ENCODE data around the gene GPR37L1.
"Not testable (repeated sequence)": the region's sequence is repeated elsewhere in the genome, so short reads cannot be mapped to it uniquely, and the experiment has no call there.

GPR37L1 gene

DNA sequence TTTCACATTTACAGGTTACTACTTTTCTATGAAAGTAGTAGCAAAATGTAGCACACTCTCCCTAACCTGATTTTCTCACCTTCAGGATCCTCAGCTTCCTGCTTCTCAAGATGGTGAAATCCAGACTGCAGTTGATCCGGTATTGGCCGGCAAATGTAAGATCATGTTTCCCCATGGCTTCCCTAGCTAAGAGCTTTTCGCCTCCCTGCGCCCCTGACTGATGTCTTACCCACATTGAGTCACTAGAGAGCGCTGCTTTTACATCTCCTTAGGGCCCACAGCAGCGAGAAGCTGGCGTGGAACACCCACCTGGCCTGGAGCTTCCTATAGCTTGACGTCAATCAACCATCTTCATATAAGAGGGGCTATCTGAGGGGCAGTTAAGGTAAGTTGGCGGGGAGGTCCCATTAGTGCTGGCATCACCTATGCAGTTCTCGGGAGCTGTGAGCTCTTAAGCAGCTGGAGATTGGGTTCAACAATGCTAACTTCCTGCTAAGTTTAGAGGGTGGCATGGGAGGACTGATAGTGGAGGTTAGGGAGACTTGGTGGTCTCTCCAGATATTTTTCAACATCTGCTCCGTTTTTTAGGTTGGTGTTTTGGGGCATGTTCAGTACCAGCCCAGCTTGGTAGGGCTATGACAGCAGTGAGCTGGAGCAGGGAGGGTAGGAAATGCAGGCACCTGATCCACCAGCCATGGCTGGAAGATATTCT is 32.2 kb downstream of the GPR37L1 start:
- peak; percentile 70 for DNase-seq (ENCODE audit: low read depth)

DNA sequence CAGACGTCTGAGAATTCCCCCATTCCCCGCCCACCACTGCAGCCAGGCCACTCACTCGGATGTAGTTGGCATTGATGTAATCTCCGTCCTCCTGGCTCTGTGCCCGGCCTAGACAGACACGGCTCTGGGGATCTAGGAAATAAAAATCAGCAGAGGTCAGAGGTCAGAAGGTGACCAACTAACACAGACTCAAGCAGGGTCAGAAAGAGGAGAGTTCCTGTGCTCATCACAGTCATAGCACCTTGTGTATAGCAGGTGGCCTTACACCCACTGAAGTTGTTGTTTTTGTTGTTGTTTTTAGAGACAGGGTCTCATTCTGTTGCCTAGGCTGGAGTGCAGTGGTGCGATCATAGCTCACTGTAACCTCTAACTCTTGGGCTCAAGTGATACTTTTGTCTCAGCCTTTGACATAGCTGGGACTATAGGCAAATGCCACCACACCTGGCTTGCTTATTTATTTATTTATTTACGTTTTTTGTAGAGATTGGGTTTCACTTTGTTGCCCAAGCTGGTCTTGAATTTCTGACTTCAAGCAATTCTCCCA is 32.8 kb downstream of the GPR37L1 start:
- no peak for DNase-seq (ENCODE audit: low read depth)

- no peak for DNase-seq (ENCODE audit: low read depth)
These were observed 33.9 kb downstream of the GPR37L1 start for GRCh38 chr1:202156590-202156989.

DNA sequence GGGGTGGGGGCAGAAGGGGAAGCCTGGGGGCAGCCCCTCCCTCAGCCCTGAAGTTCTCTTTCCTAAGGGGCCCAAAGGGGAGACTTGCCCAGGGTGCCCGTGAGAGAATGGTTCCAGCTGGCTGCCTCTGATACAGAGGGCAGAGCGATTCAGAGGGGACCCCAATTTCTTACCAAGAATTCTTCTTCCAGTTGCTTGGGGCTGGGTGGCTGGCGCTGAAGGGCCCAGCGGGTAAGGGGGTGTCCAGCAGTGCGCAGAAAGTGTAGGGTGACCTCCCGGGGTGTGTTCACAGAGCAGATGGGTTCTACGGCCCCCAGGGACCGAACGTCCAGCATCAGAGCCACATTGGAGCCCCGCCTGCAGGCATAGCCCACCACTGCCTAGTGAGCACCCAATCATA is 35.2 kb downstream of the GPR37L1 start:
- DNase-seq (ENCODE audit: low read depth) = no peak

- no peak for DNase-seq (ENCODE audit: low read depth)
These were observed 36.3 kb downstream of the GPR37L1 start for GRCh38 chr1:202158810-202159533.

DNA sequence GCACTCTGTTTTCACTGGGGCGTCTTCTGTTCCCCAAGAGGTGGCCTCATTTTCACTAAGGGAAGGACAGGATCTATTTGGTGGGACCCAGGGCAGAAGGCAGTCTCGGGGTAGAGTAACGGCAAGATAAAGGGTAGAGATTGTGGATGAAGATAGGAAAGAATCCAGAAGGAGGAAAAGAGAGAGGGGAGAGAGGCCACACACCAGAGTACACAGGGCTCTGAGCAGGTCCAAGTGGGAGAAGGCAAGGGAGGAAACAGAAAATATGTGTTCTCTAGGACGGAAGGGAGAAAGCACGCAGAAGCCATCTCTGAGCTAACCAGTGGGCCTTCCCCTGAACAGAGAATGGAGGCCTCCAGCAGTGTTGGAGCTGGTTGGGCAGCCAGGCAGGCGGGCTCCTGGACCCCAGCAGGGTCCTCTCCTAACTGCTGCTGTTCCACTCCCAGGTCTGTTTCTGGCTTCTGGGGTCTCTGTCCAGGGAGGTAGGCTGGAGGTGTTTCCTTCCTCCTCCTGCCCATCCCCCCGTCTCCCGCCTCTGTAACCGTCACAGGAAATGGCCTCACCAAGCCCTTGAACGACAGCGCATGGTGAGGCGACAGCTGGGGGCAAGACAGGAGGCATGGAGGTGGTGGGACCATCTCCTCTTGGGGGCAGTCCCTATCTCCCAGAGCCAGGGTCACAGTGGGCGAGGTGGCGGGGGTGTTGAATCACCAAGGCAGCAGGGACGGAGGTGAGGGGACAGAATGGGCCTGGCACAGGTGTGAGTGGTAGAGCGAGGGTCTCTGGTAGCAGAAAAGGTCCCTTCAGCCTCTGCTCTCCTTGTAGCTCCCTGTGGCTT is 37.0 kb downstream of the GPR37L1 start:
- DNase-seq (ENCODE audit: low read depth) = no peak

DNA sequence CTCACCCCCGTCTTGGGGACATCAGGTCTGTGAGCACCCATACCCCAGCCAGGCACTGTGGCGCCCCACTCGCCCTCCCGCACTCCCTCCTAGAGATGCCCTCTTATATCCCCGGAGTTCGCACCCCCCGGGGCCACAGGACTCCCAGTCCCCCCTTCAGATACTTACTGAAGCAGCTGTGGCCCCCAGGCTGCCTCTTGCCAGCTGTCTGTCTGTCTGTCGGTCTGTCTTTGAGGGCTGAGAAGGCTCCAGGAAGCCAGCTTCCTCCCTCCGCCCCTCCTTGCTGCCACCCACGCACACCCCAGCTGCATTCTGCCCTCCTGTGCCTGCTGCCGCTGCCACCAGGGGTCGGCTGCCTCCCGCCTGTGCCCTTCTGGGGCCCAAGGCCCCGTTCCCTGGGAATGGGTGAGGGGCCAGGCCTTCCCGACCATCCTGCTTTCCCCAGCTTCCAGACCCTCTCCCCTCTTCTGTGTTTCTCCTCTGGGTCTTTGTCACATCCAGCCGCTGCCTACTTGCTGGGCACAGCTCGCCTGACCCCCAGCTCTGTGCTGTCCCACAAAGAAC is 37.7 kb downstream of the GPR37L1 start, which contains the start of gene PTPN7:
TSS of gene PTPN7 (minus strand) at position 226 of the 564 bp plus-strand sequence. CDS start 1,200 bp downstream, outside the sequence.
- no peak for DNase-seq (ENCODE audit: low read depth)

- no peak for DNase-seq (ENCODE audit: low read depth)
These were observed 38.7 kb downstream of the GPR37L1 start for GRCh38 chr1:202161151-202162046.

- DNase-seq (ENCODE audit: low read depth) = no peak
These were observed 39.3 kb downstream of the GPR37L1 start for GRCh38 chr1:202162047-202162417.

DNA sequence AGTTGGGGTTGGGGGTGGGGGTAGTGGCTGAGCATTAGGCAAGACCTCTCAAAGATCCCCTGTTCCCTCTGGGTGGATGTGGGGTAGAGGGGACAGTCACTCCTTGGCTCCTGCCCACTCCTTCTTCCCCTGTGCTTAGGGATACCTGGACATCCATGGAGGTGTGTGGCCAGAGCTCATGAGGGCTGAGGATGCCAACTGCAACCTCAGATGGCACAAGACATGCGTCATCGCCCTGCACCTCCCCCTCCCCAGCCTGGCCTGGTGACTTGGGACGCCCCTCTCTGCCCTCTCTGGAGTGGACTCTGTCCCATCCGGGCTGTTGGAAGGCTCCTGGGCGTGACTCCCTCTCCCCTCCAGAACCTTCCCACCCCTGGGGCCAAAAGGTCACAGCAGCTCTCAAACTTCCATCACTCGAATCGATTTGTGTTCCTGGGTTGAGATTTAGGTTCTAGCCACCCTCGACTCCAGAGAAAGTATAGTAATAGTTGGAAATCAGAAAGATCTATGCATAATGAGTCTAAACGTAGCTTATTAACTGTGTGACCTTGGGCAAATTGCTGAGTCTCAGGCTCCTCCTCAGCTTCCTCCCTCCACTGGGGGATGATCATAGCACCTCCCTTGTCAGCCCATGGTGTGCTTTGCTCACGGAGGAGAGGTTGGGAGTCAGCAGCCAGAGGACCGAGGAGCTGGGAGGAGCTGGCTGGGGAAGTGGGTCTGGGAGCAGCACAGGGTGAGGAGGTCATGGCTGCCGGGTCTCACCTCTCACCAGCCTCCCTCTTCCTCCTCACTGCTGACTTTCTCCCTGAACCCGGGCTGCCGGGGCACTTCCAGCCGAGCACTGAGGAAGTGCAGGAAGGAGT is 39.9 kb downstream of the GPR37L1 start:
- DNase-seq (ENCODE audit: low read depth) = no peak

GRCh38 chr1:202163281-202164270 is 40.9 kb downstream of the GPR37L1 start:
- DNase-seq (ENCODE audit: low read depth) = no peak

- DNase-seq (ENCODE audit: low read depth) = no peak
These were observed 41.7 kb downstream of the GPR37L1 start for GRCh38 chr1:202164271-202165037.

DNA sequence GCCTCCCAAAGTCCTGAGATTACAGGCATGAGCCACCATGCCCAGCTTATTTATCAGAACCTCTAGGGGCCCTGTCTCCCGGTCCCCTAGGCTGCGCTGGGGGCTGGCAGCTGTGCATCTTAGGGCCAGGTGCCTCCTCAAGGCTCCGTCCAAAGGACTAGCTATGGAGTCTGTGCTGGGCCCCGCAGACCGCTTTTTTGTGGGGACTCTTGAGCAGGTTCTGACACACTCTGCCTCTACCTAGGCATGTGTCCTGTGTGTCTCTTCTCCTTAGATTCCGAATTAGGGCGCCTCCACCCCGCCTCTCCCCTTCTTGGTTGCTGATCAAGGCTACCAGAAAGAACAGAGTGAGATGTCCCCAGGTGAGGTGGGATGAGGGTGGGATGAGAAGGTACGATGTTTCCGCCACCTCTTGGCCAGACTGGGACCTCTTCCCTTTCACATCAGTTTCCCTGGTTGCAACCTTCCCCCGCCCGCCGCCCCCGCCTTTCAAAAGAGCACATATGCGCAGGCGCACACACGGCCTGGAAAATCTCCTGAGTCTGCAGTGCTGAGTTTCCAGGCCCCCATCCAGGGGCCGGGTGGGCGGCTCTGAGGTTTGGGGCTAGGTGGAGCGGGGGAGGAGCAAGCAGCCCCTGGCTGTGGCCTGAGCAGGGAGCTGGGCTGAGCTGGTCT is 42.7 kb downstream of the GPR37L1 start:
- no peak for DNase-seq (ENCODE audit: low read depth)

GRCh38 chr1:202165942-202166843 is 43.5 kb downstream of the GPR37L1 start:
- DNase-seq (ENCODE audit: low read depth) = no peak

DNA sequence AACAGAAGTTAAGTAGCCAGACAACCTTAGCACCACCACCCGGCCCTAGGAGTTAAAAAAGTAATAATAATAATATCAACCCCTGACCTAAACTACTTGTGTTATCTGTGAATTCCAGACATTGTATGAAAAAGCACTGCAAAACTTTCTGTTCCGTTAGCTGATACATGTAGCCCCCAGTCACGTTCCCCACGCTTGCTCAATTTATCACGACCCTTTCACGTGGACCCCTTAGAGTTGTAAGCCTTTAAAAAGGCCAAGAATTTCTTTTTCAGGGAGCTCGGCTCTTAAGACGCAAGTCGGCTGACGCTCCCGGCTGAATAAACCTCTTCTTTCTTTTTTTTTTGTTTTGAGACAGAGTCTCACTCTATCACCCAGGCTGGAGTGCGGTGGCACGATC is 44.3 kb downstream of the GPR37L1 start:
- DNase-seq (ENCODE audit: low read depth) = not testable (repeated sequence)

- peak; percentile 66 for DNase-seq (ENCODE audit: low read depth)
These were observed 45.1 kb downstream of the GPR37L1 start for GRCh38 chr1:202167708-202168415.

All from fibroblast of gingiva (primary cell).